Nephron (organoid): ENCODE results near the gene KCNK10.
"Not testable (repeated sequence)": the region's sequence is repeated elsewhere in the genome, so short reads cannot be mapped to it uniquely, and the experiment has no call there.

ENCODE experiments used
- H3K27ac Mint-ChIP-seq, 3 experiments: 2 replicates each; pipeline ENCODE4 v1.8.0; 2020; ENCODE audit warnings: mixed read lengths in 3 of 3, mild to moderate bottlenecking in 2 of 3, moderate library complexity in 1 of 3
- H3K27me3 Mint-ChIP-seq: 2 replicates; pipeline ENCODE4 v1.8.0; 2021; ENCODE audit warnings: low read depth, mild to moderate bottlenecking, moderate library complexity, mixed read lengths
- H3K36me3 Mint-ChIP-seq: 2 replicates; pipeline ENCODE4 v1.8.0; 2020; ENCODE audit warnings: low read depth, mixed read lengths
- H3K4me1 Mint-ChIP-seq: 2 replicates; pipeline ENCODE4 v1.8.0; 2020; ENCODE audit warnings: mixed read lengths
- H3K4me3 Mint-ChIP-seq, 3 experiments: 2 replicates each; pipeline ENCODE4 v1.8.0; 2020; ENCODE audit warnings: mild to moderate bottlenecking in 3 of 3, mixed read lengths in 3 of 3, moderate library complexity in 2 of 3
- H3K9me3 Mint-ChIP-seq: 2 replicates; pipeline ENCODE4 v1.8.0; 2020; ENCODE audit warnings: mixed read lengths
- CTCF ChIP-seq, 3 experiments: fragments of 200-600 bp; sonication (generic); IDR thresholded peaks; one replicate each; pipeline ENCODE4 v1.5.0; 2021; ENCODE audit warnings: antibody characterized with exemption in 3 of 3; ENCODE audit not compliant: unreplicated experiment in 3 of 3

Gene KCNK10

GRCh38 chr14:88264116-88264515 lies 59.0 kb downstream of the KCNK10 start:
- H3K4me3 Mint-ChIP-seq = no peak overlapping the region
- H3K27me3 Mint-ChIP-seq = peaks cover 38% of the 10 kb centered on the region
- no peak overlapping the region for H3K27ac Mint-ChIP-seq
- H3K4me1 Mint-ChIP-seq = no peaks in the 10 kb centered on the region
- no peaks in the 10 kb centered on the region for H3K36me3 Mint-ChIP-seq
- H3K9me3 Mint-ChIP-seq = peaks cover 2% of the 10 kb centered on the region
- no peak for TF ChIP-seq CTCF (IDR thresholded peaks at IDR 0.05; ENCODE audit: unreplicated experiment in 3 of 3)

GRCh38 chr14:88261302-88261701 lies 61.8 kb downstream of the KCNK10 start:
- not testable (repeated sequence) for H3K27ac Mint-ChIP-seq, H3K9me3 Mint-ChIP-seq, H3K36me3 Mint-ChIP-seq, H3K4me1 Mint-ChIP-seq, H3K4me3 Mint-ChIP-seq
- H3K27me3 Mint-ChIP-seq = peaks cover 36% of the 10 kb centered on the region

GRCh38 chr14:88258021-88258420 lies 65.0 kb downstream of the KCNK10 start:
- H3K27ac Mint-ChIP-seq = no peak overlapping the region
- no peak for TF ChIP-seq CTCF (IDR thresholded peaks at IDR 0.05; ENCODE audit: unreplicated experiment in 3 of 3)
- peaks cover 2% of the 10 kb centered on the region for H3K9me3 Mint-ChIP-seq

GRCh38 chr14:88256997-88257950 lies 65.8 kb downstream of the KCNK10 start:
- Mint-ChIP-seq H3K27ac (no peak overlapping the region), H3K4me1 (no peaks in the 10 kb centered on the region), H3K4me3 (no peak overlapping the region), H3K27me3 (peaks cover 48% of the 10 kb centered on the region), H3K36me3 (no peaks in the 10 kb centered on the region), H3K9me3 (peaks cover 2% of the 10 kb centered on the region)
- TF ChIP-seq CTCF (IDR thresholded peaks at IDR 0.05; ENCODE audit: unreplicated experiment in 3 of 3) = no peak

More at GRCh38 chr14:88258021-88258420, 65.0 kb downstream of the KCNK10 start:
- H3K4me3 Mint-ChIP-seq = no peak overlapping the region
- H3K4me1 Mint-ChIP-seq = no peaks in the 10 kb centered on the region
- H3K36me3 Mint-ChIP-seq = no peaks in the 10 kb centered on the region
- peaks cover 46% of the 10 kb centered on the region for H3K27me3 Mint-ChIP-seq

GRCh38 chr14:88255798-88256197 lies 67.3 kb downstream of the KCNK10 start:
- H3K36me3 Mint-ChIP-seq = no peaks in the 10 kb centered on the region
- no peak overlapping the region for H3K27ac Mint-ChIP-seq
- peaks cover 2% of the 10 kb centered on the region for H3K9me3 Mint-ChIP-seq

GRCh38 chr14:88255196-88255595 lies 67.9 kb downstream of the KCNK10 start:
- Mint-ChIP-seq H3K4me1 (no peaks in the 10 kb centered on the region), H3K9me3 (peaks cover 1% of the 10 kb centered on the region), H3K4me3 (no peak overlapping the region), H3K36me3 (no peaks in the 10 kb centered on the region), H3K27me3 (peaks cover 50% of the 10 kb centered on the region), H3K27ac (no peak overlapping the region)
- no peak for TF ChIP-seq CTCF (IDR thresholded peaks at IDR 0.05; ENCODE audit: unreplicated experiment in 3 of 3)

More at GRCh38 chr14:88255798-88256197, 67.3 kb downstream of the KCNK10 start:
- no peak for TF ChIP-seq CTCF (IDR thresholded peaks at IDR 0.05; ENCODE audit: unreplicated experiment in 3 of 3)
- Mint-ChIP-seq H3K27me3 (peaks cover 48% of the 10 kb centered on the region), H3K4me1 (no peaks in the 10 kb centered on the region), H3K4me3 (no peak overlapping the region)
